ENCODE results near the gene TMEM123. TPM values are rescaled to one million over a fixed set of nuclear protein-coding genes. Genes with fewer than 3 reads are reported as not detected.

TMEM123 gene
- total and polyA plus RNA-seq, 5 experiments from 2014 or later: 484 to 988 (median 746) TPM

GRCh38 chr11:102419181-102419580 is 33.4 kb downstream of the TMEM123 start:
- H3K27ac Mint-ChIP-seq: peak overlapping the region in 9 of 10 donors; percentile 35 to 97 (median 86)
- peak overlapping the region in 1 of 10 donors; percentile 9 for H3K4me3 Mint-ChIP-seq
- POLR2A ChIA-PET: interaction anchor here (1.0 to 1.6 kb wide), 5 partner anchors 14 to 29 kb away, joined by 3 to 5 read pairs (median 4); no protein-coding TSS in a partner anchor

GRCh38 chr11:102416976-102417375 is 35.6 kb downstream of the TMEM123 start:
- Mint-ChIP-seq H3K27me3 (no peaks in the 10 kb centered on the region), H3K36me3 (peaks cover 0 to 23% (median 10%) of the 10 kb centered on the region in 3 donors), H3K9me3 (peaks cover 0 to 10% (median 0%) of the 10 kb centered on the region in 9 donors), H3K4me3 (peak overlapping the region; percentile 58 to 90 (median 88)), H3K27ac (peak overlapping the region; percentile 82 to 97 (median 92)), H3K4me1 (peaks cover 54 to 97% (median 93%) of the 10 kb centered on the region in 4 donors)
- peak; percentile 52 to 65 for ATAC-seq
- peak in 3 of 10 donors; percentile 40 to 47 (median 41) for DNase-seq
- POLR2A ChIA-PET: interaction anchor here (0.7 to 5.5 kb wide), 6 partner anchors 9 to 36 kb away, joined by 3 to 26 read pairs (median 3); partner anchors contain the start of gene TMEM123

More at GRCh38 chr11:102419181-102419580, 33.4 kb downstream of the TMEM123 start:
- ATAC-seq: no peak
- no peak for DNase-seq
- H3K36me3 Mint-ChIP-seq: peaks cover 0 to 21% (median 10%) of the 10 kb centered on the region in 3 donors
- H3K4me1 Mint-ChIP-seq: peaks cover 56 to 100% (median 96%) of the 10 kb centered on the region in 4 donors
- H3K27me3 Mint-ChIP-seq: no peaks in the 10 kb centered on the region
- peaks cover 0 to 10% (median 0%) of the 10 kb centered on the region in 9 donors for H3K9me3 Mint-ChIP-seq

- peak; percentile 35 to 50 for ATAC-seq
- POLR2A ChIA-PET: interaction anchor here (1.1 to 5.5 kb wide), 4 partner anchors 10 to 52 kb away, joined by 3 to 26 read pairs (median 8); partner anchors contain the start of gene TMEM123
- Mint-ChIP-seq H3K27me3 (no peaks in the 10 kb centered on the region), H3K4me1 (peaks cover 56 to 96% (median 93%) of the 10 kb centered on the region in 4 donors), H3K36me3 (peaks cover 0 to 28% (median 10%) of the 10 kb centered on the region in 3 donors), H3K9me3 (peaks cover 0 to 10% (median 0%) of the 10 kb centered on the region in 9 donors), H3K4me3 (peak overlapping the region; percentile 61 to 87 (median 80)), H3K27ac (peak overlapping the region; percentile 73 to 94 (median 91))
- DNase-seq: peak in 2 of 10 donors; percentile 41 to 43
Measured at GRCh38 chr11:102415304-102415916, 37.2 kb downstream of the TMEM123 start.

GRCh38 chr11:102414559-102414958 is 38.0 kb downstream of the TMEM123 start:
- H3K27ac Mint-ChIP-seq: peak overlapping the region; percentile 82 to 94 (median 91)
- no peaks in the 10 kb centered on the region for H3K27me3 Mint-ChIP-seq
- H3K4me3 Mint-ChIP-seq: peak overlapping the region; percentile 61 to 87 (median 80)
- H3K9me3 Mint-ChIP-seq: peaks cover 0 to 10% (median 0%) of the 10 kb centered on the region in 9 donors
- H3K36me3 Mint-ChIP-seq: peaks cover 0 to 34% (median 10%) of the 10 kb centered on the region in 3 donors
- no peak for ATAC-seq
- POLR2A ChIA-PET: interaction anchor here (0.6 to 5.5 kb wide), 4 partner anchors 10 to 37 kb away, joined by 3 to 26 read pairs (median 4); partner anchors contain the start of gene TMEM123
- peaks cover 59 to 94% (median 91%) of the 10 kb centered on the region in 4 donors for H3K4me1 Mint-ChIP-seq
- no peak for DNase-seq

- POLR2A ChIA-PET: interaction anchor here (1.0 to 5.5 kb wide), 6 partner anchors 9 to 39 kb away, joined by 3 to 26 read pairs (median 3); partner anchors contain the start of gene TMEM123
- Mint-ChIP-seq H3K27ac (peak overlapping the region; percentile 82 to 94 (median 91)), H3K4me1 (peaks cover 56 to 90% (median 84%) of the 10 kb centered on the region in 4 donors), H3K36me3 (peaks cover 0 to 35% (median 7%) of the 10 kb centered on the region in 3 donors), H3K4me3 (peak overlapping the region; percentile 61 to 87 (median 80)), H3K9me3 (peaks cover 0 to 10% (median 0%) of the 10 kb centered on the region in 9 donors), H3K27me3 (no peaks in the 10 kb centered on the region)
- ATAC-seq: peak; percentile 69 to 73
- peak in 6 of 10 donors; percentile 28 to 72 (median 50) for DNase-seq
Measured at GRCh38 chr11:102413497-102413896, 39.1 kb downstream of the TMEM123 start.

- POLR2A ChIA-PET: interaction anchor here (1.1 kb wide), 1 partner anchor 41 kb away, joined by 3 read pairs; no protein-coding TSS in a partner anchor
- Mint-ChIP-seq H3K4me1 (peaks cover 53 to 89% (median 83%) of the 10 kb centered on the region in 4 donors), H3K9me3 (peaks cover 0 to 2% (median 0%) of the 10 kb centered on the region in 9 donors), H3K27ac (peak overlapping the region in 9 of 10 donors; percentile 25 to 94 (median 61)), H3K27me3 (no peaks in the 10 kb centered on the region), H3K36me3 (peaks cover 0 to 41% (median 9%) of the 10 kb centered on the region in 3 donors), H3K4me3 (peak overlapping the region in 7 of 10 donors; percentile 29 to 70 (median 37))
- DNase-seq: no peak
- ATAC-seq: no peak
Measured at GRCh38 chr11:102411142-102411541, 41.4 kb downstream of the TMEM123 start.

GRCh38 chr11:102410382-102410784 is 42.2 kb downstream of the TMEM123 start:
- Mint-ChIP-seq H3K4me1 (peaks cover 55 to 90% (median 84%) of the 10 kb centered on the region in 4 donors), H3K27ac (peak overlapping the region; percentile 56 to 94 (median 88)), H3K36me3 (peaks cover 0 to 49% (median 8%) of the 10 kb centered on the region in 3 donors), H3K27me3 (no peaks in the 10 kb centered on the region), H3K4me3 (peak overlapping the region in 9 of 10 donors; percentile 6 to 73 (median 54)), H3K9me3 (no peaks in the 10 kb centered on the region)
- DNase-seq (no peak), ATAC-seq (no peak)
- POLR2A ChIA-PET: interaction anchor here (1.0 to 1.1 kb wide), 2 partner anchors 12 to 41 kb away, joined by 3 read pairs; no protein-coding TSS in a partner anchor

GRCh38 chr11:102408339-102408738 is 44.2 kb downstream of the TMEM123 start:
- DNase-seq (no peak), ATAC-seq (no peak)
- POLR2A ChIA-PET: interaction anchor here (0.5 to 2.8 kb wide), 4 partner anchors 13 to 47 kb away, joined by 4 to 14 read pairs (median 6); no protein-coding TSS in a partner anchor
- H3K9me3 Mint-ChIP-seq: no peaks in the 10 kb centered on the region
- H3K27ac Mint-ChIP-seq: peak overlapping the region in 8 of 10 donors; percentile 13 to 90 (median 63)
- H3K27me3 Mint-ChIP-seq: no peaks in the 10 kb centered on the region
- peaks cover 43 to 86% (median 79%) of the 10 kb centered on the region in 4 donors for H3K4me1 Mint-ChIP-seq
- H3K4me3 Mint-ChIP-seq: peak overlapping the region in 5 of 10 donors; percentile 20 to 68 (median 59)
- H3K36me3 Mint-ChIP-seq: peaks cover 0 to 57% (median 8%) of the 10 kb centered on the region in 3 donors

GRCh38 chr11:102407901-102408300 is 44.7 kb downstream of the TMEM123 start:
- no peaks in the 10 kb centered on the region for H3K9me3 Mint-ChIP-seq
- POLR2A ChIA-PET: interaction anchor here (0.8 to 2.8 kb wide), 3 partner anchors 13 to 43 kb away, joined by 5 to 14 read pairs (median 7); no protein-coding TSS in a partner anchor
- DNase-seq: no peak
- peaks cover 0 to 61% (median 11%) of the 10 kb centered on the region in 3 donors for H3K36me3 Mint-ChIP-seq
- ATAC-seq: no peak
- H3K27me3 Mint-ChIP-seq: no peaks in the 10 kb centered on the region
- peak overlapping the region in 8 of 10 donors; percentile 20 to 68 (median 47) for H3K4me3 Mint-ChIP-seq
- peak overlapping the region in 8 of 10 donors; percentile 13 to 90 (median 63) for H3K27ac Mint-ChIP-seq
- H3K4me1 Mint-ChIP-seq: peaks cover 41 to 86% (median 79%) of the 10 kb centered on the region in 4 donors

GRCh38 chr11:102406099-102406498 is 46.5 kb downstream of the TMEM123 start:
- peaks cover 0 to 71% (median 13%) of the 10 kb centered on the region in 3 donors for H3K36me3 Mint-ChIP-seq
- POLR2A ChIA-PET: interaction anchor here (1.3 to 2.8 kb wide), 2 partner anchors 13 to 45 kb away, joined by 4 to 14 read pairs; no protein-coding TSS in a partner anchor
- H3K27ac Mint-ChIP-seq: peak overlapping the region in 9 of 10 donors; percentile 13 to 90 (median 63)
- H3K4me1 Mint-ChIP-seq: peaks cover 39 to 88% (median 81%) of the 10 kb centered on the region in 4 donors
- ATAC-seq (no peak), DNase-seq (no peak)
- H3K9me3 Mint-ChIP-seq: no peaks in the 10 kb centered on the region
- H3K4me3 Mint-ChIP-seq: peak overlapping the region in 7 of 10 donors; percentile 2 to 68 (median 30)
- H3K27me3 Mint-ChIP-seq: no peaks in the 10 kb centered on the region

GRCh38 chr11:102405501-102405900 is 47.1 kb downstream of the TMEM123 start:
- H3K4me1 Mint-ChIP-seq: peaks cover 39 to 85% (median 79%) of the 10 kb centered on the region in 4 donors
- DNase-seq (no peak), ATAC-seq (no peak)
- H3K36me3 Mint-ChIP-seq: peaks cover 0 to 75% (median 16%) of the 10 kb centered on the region in 3 donors
- POLR2A ChIA-PET: interaction anchor here (1.3 kb wide), 1 partner anchor 14 kb away, joined by 4 read pairs; no protein-coding TSS in a partner anchor
- no peaks in the 10 kb centered on the region for H3K27me3 Mint-ChIP-seq
- H3K9me3 Mint-ChIP-seq: no peaks in the 10 kb centered on the region
- peak overlapping the region in 7 of 10 donors; percentile 36 to 90 (median 77) for H3K27ac Mint-ChIP-seq
- H3K4me3 Mint-ChIP-seq: peak overlapping the region in 4 of 10 donors; percentile 1 to 59 (median 44)

- DNase-seq (no peak), ATAC-seq (no peak)
- Mint-ChIP-seq H3K27me3 (no peaks in the 10 kb centered on the region), H3K9me3 (no peaks in the 10 kb centered on the region), H3K36me3 (peaks cover 0 to 73% (median 12%) of the 10 kb centered on the region in 3 donors), H3K27ac (peak overlapping the region in 8 of 10 donors; percentile 35 to 93 (median 74)), H3K4me1 (peaks cover 32 to 74% (median 66%) of the 10 kb centered on the region in 4 donors), H3K4me3 (peak overlapping the region in 1 of 10 donors; percentile 5)
- POLR2A ChIA-PET: no interaction called here
Measured at GRCh38 chr11:102402548-102402947, 50.0 kb downstream of the TMEM123 start.

Data from naive thymus-derived CD8-positive, alpha-beta T cell (primary cell).